Activated naive CD4-positive, alpha-beta T cell treated with anti-CD3 and anti-CD28 coated beads, Interleukin-2, amount 10 ng/mL, durations not matched to agents 5 hours and 36 hours (primary cell): ENCODE measurements around the gene ERO1B. TPM values are rescaled to one million over a fixed set of nuclear protein-coding genes. Genes with fewer than 3 reads are reported as not detected.

Experiments
- total RNA-seq, 2 experiments: library from RNA; stranded (reverse); gene quantifications; one replicate each; pipeline ENCODE4 v1.2.3, GENCODE V29; 2021

The ERO1B gene
- 1 to 10 TPM; 4.1 to 5.7 TPM for total RNA-seq

GRCh38 chr1:236281654-236282424, at the start of gene ERO1B:
TSS of gene ERO1B (minus strand) at chr1:236281958. CDS start at chr1:236281783, 175 bp downstream.

Other genes starting within 250 kb of the ERO1B start
- under 1 TPM in 1 of 2 experiments, not detected in 1; 0.08 TPM for gene NID1, start 216.9 kb downstream of the ERO1B start, total RNA-seq
- 1 to 10 TPM; 4.8 to 5.1 TPM for gene GPR137B, start 139.4 kb downstream of the ERO1B start, total RNA-seq
- gene EDARADD, start 112.3 kb upstream of the ERO1B start, total RNA-seq, result under 1 TPM; 0.15 to 0.26 TPM
- gene LGALS8, start 242.0 kb upstream of the ERO1B start, total RNA-seq, result 100 to 1,000 TPM; 113 TPM